WTC11 (cell line): ENCODE measurements around the gene ZFP69B.

Source experiments
- ATF6 ChIP-seq: sonication (generic); formaldehyde crosslinking; IDR thresholded peaks from 2 replicates; pipeline ENCODE4 v1.8.1; 2023; ENCODE audit warnings: mild to moderate bottlenecking, missing genetic modification reagents
- CREB1 ChIP-seq: sonication (generic); formaldehyde crosslinking; IDR thresholded peaks from 2 replicates; pipeline ENCODE4 v1.8.0; 2023; ENCODE audit warnings: mild to moderate bottlenecking, missing genetic modification reagents
- CTCF ChIP-seq: fragments of 200-600 bp; IDR thresholded peaks from 2 replicates; pipeline ENCODE4 v1.8.0; 2022; ENCODE audit warnings: antibody characterized with exemption
- ESRRA ChIP-seq: sonication (generic); formaldehyde crosslinking; IDR thresholded peaks from 2 replicates; pipeline ENCODE4 v1.8.1; 2022; ENCODE audit warnings: mild to moderate bottlenecking, missing genetic modification reagents, borderline replicate concordance
- ETV6 ChIP-seq: sonication (generic); formaldehyde crosslinking; IDR thresholded peaks from 2 replicates; pipeline ENCODE4 v1.8.1; 2022; ENCODE audit warnings: mild to moderate bottlenecking, missing genetic modification reagents
- GABPB1 ChIP-seq: sonication (generic); formaldehyde crosslinking; IDR thresholded peaks from 2 replicates; pipeline ENCODE4 v1.8.1; 2023; ENCODE audit warnings: mild to moderate bottlenecking, missing genetic modification reagents
- MYBL2 ChIP-seq: sonication (generic); formaldehyde crosslinking; IDR thresholded peaks from 2 replicates; pipeline ENCODE4 v1.8.1; 2023; ENCODE audit warnings: mild to moderate bottlenecking, moderate library complexity, missing genetic modification reagents
- NFYB ChIP-seq: sonication (generic); formaldehyde crosslinking; conservative IDR thresholded peaks from 2 replicates; pipeline ENCODE4 v1.8.0; 2022; ENCODE audit warnings: low read depth, missing genetic modification reagents
- RELA ChIP-seq: sonication (generic); formaldehyde crosslinking; IDR thresholded peaks from 2 replicates; pipeline ENCODE4 v1.8.1; 2022; ENCODE audit warnings: missing genetic modification reagents, mild to moderate bottlenecking, borderline replicate concordance
- ZBTB43 ChIP-seq: sonication (generic); formaldehyde crosslinking; IDR thresholded peaks from 2 replicates; pipeline ENCODE4 v1.8.1; 2023; ENCODE audit warnings: mild to moderate bottlenecking, missing genetic modification reagents
- TF ChIP-seq, protein P1 (sequence below): sonication (generic); formaldehyde crosslinking; IDR thresholded peaks from 2 replicates; pipeline ENCODE4 v1.8.1; 2023; ENCODE audit warnings: mild to moderate bottlenecking, missing genetic modification reagents, moderate library complexity

- TF ChIP-seq CTCF (peak; percentile 41), RELA (no peak), ESRRA (CRISPR knock-in tag) (no peak), ZBTB43 (CRISPR knock-in tag) (no peak), GABPB1 (CRISPR knock-in tag) (no peak), ATF6 (CRISPR knock-in tag) (no peak), ETV6 (CRISPR knock-in tag) (no peak), NFYB (CRISPR knock-in tag) (no peak), CREB1 (CRISPR knock-in tag) (no peak), MYBL2 (CRISPR knock-in tag) (no peak)
- TF ChIP-seq, protein P1, sequence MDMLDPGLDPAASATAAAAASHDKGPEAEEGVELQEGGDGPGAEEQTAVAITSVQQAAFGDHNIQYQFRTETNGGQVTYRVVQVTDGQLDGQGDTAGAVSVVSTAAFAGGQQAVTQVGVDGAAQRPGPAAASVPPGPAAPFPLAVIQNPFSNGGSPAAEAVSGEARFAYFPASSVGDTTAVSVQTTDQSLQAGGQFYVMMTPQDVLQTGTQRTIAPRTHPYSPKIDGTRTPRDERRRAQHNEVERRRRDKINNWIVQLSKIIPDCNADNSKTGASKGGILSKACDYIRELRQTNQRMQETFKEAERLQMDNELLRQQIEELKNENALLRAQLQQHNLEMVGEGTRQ: no peak
These were observed 11.8 kb upstream of the ZFP69B start for GRCh38 chr1:40438391-40439015.
